HG03025 (cell line): ENCODE results near the gene MTFP1.
"Not testable (repeated sequence)": the region's sequence is repeated elsewhere in the genome, so short reads cannot be mapped to it uniquely, and the experiment has no call there.

ENCODE experiments used
- ATAC-seq: cut with Tn5 transposase; IDR thresholded peaks from one replicate; pipeline ENCODE4 v1.9.1; 2021; ENCODE audit warnings: mild to moderate bottlenecking, moderate library complexity; ENCODE audit not compliant: unreplicated experiment, low FRiP score

Gene MTFP1

DNA sequence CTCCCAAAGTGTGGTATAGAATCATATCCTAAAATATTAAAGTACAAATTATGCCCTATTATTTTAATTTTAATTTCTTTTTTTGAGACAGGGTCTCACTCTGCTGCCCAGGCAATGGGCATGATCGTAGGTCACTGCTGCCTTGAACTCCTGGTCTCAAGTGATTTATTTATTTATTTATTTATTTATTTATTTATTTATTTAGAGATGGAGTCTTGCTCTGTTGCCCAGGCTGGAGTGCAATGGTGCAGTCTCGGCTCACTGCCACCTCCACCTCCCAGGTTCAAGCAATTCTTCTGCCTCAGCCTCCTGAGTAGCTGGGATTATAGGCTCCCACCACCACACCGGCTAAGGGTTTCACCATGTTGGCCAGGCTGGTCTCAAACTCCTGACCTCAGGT is 24.5 kb upstream of the MTFP1 start:
- not testable (repeated sequence) for ATAC-seq

DNA sequence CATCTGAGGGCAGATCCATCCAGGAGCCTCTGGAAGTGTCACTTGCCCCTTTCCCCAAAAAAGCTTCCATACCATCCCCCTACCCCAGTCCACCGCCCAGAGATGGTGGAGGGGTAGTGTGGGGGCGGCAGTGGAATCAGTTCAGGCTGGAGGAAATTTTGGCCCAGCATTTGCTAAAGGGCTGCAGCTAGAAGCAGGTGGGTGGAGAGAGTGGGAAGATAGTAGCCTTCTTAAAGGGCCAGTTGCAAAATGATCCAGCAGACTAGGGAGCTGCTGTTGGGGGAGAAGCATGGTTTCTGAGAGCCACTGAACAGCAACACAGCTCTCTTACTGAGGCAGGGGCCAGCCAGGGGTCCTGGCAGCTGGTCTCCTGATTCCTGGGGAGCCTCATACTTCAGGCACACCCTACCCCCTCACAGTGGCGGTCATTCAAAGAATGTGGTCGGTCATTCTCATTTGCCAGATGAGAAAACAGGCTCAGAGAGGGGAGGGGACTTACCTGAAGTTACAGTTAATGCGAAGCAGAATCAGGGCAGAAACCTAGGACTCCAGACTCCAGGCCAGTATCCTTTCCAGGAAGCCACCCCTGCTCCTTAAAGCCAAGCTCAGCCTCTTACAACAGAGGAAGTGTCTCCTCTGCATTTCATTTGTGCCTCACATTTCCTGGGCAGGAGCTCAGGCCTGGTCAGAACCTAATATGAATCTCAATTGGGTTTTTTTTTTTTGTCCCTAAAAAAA is 23.4 kb upstream of the MTFP1 start:
- ATAC-seq, result no peak

DNA sequence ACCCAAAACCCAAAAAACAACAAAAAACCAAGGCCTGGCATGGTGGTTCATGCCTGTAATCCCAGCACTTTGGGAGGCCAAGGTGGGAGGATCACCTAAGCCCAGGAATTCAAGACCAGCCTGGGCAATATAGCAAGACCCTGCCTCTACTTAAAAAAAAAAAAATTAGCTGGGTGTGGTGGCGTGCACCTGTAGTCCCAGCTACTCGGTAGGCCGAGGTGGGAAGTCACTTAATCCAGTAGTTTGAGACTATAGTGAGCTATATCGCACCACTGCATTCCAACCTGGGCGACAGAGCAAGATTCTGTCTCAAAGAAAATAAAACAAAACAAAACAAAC is 22.8 kb upstream of the MTFP1 start:
- not testable (repeated sequence) for ATAC-seq

DNA sequence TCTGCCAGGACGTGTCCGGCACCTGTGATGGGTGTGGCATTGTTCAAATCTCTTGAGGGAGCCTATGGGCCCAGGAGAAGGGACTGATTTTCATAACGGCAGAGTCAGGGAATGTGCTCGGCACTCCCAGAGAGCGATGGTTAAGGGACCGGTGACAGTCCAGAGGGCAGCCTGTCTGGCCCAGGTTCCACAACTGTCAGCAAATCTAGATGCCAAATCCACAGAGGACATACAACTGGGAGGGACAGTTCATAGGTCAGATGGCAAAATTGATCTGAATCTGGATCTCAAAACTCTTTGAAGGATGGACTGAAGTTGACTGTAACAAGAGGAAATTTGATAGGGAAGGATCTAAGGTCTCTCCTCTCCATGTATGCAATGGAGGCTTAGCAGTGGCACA is 21.3 kb upstream of the MTFP1 start:
- ATAC-seq, result no peak

DNA sequence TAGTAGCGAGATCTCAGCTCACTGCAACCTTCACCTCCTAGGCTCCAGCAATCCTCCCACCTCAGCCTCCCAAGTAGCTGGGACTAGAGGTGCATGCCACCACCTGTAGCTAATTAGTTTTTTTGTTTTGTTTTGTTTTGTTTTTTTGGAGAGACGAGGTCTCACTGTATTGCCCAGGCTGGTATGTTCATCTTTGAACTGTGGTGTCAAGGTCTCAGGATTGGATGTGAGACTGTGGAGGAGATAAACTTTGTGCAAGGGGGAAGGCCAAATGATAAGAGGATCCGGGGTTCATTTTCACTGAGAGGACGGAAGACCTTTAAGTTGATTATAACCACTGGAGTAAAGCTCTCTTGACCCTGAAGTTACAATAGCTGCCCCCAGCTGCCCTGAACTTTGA is 19.8 kb upstream of the MTFP1 start:
- ATAC-seq, result no peak

DNA sequence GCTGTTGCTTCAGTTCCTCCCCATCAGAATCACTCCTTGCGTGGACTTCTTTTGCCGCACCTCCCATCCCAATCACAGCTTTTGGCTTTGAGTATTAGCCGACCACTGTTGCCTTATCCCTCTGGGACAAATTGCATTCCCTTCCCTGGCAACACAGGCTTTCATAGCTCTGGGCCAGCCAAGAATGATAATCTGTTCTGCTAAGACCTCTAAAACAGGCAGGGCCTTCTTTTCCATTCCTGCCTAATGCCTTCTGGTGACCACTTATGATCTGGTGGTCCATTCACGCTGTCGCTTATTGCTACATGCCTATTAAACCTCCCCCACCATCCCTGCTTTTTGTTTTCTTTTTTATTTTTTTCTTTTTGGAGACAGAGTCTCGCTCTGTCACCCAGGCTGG is 19.2 kb upstream of the MTFP1 start:
- ATAC-seq, result no peak

DNA sequence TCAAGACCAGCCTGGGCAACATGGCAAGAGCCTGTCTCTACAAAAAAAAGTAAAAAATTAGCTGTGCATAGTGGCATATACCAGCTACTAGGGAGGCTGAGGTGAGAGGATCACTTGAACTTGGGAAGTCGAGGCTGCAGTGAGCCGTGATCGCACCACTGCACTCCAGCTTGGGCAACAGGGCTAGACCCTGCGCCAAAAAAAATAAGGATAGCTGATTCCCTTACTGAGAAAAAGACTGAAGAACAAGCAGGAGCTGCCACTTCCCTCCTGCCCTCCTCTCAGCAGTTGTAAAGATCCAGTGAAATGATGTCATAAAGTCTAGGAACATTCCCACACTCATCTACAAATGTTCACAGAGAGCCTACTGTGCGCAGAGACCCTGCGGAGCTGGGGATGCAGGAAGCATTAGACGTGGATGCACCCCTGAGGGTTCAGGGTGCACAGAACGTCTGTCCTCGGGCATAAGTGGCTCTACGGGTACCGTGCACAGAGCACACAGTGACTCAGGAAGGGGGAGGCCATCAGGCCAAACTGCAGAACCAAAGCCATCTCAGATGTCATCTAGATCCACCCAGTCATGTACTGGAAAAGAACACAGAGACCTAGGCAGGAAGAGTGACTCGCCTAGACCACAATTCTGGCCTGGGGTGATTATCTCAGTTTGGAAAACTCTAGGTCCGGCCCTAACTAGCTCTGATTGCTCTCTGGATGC is 17.0 kb upstream of the MTFP1 start:
- ATAC-seq, result no peak

DNA sequence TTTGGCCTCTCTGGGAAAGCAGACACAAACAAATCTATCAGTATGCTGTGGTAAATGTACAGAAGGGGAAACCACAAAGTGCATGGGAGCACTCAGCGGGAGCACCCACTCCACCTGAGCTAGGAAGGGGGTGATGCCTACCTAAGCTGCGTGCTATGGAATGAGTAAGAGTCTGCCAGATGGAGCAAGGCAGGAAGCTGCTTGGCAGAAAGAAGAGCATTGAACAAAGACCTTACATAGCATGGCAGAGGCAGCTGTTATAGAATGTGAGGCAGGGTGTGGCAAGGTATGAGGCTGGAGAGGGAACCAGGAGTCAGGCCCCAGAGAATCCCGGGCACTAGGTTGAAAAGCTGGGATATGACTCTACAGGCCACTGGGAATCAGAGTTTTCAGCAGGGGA is 13.8 kb upstream of the MTFP1 start:
- ATAC-seq, result no peak

DNA sequence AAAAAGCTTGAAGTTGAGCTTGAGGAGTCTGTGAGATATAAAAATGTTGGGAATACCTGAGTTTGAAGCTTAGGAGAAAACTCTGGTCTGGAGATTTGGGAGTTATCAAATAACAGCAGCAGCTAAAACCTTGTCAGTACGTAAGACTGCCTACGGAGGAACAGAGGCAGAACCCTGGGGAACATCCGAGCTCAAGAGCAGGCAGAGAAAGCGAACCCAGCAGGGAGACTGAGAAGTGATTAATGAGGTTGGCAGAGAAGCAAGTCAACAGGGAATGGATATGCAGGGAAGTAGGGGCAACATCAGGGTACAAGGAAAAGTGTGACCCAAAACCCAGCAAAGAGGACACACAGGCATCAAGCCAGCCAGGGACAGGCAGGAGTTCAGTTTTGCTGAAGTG is 12.6 kb upstream of the MTFP1 start:
- no peak for ATAC-seq

DNA sequence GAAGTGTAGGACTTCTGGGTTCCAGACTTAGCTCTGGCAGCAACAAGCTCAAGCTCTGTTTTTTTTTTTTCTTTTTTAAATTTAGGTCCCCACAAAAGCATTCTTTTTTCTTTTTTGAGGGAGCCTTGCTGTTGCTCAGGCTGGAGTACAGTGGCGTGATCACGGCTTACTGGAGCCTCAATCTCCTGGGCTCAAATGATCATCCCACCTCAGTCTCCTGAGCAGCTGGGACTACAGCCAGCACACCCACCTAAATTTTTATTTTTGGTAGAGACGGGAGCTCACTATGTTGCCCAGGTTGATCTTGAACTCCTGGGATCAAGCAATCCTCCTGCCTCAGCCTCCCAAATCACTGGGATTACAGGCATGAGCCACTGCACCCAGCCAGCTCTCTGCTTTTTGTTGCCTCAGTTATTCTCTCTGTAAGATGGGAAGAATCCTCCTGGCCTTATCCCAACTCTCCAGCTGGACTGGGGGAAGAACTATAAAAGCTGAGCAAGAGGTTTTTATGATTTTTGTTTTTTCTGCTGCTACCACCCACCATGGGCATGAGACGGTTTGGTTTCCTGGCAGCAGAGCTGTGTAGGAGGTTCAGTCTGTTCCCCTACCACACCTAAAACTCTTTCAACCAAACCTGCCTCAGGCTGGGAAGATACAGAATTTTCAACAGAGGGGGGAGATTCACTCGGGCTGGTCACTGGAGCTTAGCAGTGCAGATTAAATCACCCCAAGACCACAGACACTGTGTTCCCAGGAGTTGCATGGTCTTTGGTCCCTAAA is 11.6 kb upstream of the MTFP1 start:
- ATAC-seq, result no peak

DNA sequence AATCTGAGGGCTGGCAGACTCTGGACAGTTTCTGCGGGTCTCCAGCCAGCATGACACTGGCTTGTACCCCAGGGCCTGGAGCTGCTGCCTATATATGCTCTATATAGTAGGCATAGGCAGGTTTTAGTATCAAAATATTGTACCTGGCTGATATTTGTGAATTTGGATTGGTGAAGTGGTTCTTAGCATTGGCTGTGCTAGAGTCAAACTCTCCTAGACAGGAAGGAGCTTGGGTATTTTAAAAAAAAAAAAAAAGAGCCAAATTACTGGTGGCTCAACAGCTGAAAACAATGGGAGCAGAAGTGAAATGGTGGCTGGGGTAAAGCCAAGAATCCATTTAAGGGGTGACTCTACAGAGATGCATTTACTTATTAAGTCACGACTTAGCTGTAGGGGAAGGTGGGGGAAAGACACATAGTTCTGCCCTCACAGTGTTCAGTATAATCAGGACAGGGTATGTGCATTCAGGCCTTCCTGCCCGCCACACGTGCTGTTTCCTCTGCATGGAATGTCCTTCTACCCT is 11.0 kb upstream of the MTFP1 start:
- ATAC-seq, result no peak

DNA sequence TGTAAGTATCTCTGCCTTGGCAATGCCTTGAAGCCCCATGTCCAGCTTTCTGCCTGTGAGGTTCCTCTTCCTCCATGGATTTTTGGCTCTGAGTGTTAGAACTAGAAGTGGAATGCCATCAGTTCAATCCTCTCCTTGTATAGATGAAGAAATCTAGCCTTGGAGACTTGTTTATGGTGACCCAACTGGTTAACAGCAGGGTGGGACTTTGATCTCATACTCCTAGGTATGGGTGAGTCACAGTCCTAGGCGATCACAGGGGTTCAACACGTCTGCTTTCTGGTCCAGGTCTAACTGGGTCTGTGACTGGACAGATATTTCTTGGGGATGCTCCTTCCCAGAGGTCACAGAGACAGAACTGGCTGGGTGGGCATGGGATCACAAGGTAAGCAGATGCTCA is 9.2 kb upstream of the MTFP1 start:
- ATAC-seq, result no peak

DNA sequence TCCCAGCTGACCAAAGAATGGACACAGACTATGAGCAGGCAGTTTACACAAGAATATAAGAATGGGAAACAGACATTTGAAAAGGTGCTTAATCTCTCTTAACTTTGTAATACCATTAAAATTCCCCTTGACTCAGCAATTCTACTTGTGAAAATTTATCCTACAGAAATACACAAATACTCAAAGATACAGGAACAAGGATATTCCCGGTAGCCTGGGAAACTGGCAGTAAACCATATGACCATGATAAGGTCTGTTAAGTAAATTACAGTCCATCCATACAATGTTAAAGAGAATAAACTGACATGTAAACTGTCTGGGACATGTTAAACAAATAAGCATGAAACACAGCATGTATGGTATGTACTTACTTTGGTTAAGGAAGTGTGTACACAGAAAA is 8.7 kb upstream of the MTFP1 start:
- ATAC-seq, result no peak

DNA sequence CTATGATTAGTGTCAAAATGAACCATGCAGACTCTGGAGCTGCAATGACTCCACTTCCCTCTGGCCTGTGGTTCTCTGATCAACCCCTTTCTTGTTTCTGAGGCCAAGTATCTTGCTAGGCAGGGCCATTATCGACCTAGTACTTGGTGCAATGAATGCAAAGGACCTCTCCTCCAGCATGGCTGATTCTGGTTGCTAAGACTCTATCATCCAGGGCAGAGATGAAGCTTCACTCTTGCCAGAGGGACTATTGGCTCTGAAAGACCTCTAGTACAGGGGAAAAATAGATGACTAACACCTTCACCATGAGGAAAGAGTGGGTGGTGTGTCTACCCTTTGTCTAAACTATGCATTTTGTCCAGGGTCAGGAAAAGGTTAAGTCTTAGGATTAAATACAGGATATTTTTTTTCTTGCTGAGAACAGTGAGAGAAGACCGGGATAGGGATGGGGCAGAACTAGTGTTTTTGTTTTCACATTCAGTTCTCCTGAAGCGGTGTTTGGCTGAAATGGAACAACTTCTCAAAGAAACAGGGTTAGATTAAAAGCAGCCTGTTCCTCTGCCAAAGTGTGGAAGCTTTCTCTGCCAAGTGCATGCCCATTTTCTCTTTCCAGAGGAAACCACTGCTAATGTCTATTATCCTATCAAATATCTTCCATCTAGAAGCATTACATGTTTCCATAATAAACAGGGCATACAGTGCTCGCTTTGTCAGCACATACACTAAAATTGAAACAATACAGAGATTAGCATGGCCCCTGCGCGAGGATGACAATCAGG is 5.0 kb upstream of the MTFP1 start:
- no peak for ATAC-seq

DNA sequence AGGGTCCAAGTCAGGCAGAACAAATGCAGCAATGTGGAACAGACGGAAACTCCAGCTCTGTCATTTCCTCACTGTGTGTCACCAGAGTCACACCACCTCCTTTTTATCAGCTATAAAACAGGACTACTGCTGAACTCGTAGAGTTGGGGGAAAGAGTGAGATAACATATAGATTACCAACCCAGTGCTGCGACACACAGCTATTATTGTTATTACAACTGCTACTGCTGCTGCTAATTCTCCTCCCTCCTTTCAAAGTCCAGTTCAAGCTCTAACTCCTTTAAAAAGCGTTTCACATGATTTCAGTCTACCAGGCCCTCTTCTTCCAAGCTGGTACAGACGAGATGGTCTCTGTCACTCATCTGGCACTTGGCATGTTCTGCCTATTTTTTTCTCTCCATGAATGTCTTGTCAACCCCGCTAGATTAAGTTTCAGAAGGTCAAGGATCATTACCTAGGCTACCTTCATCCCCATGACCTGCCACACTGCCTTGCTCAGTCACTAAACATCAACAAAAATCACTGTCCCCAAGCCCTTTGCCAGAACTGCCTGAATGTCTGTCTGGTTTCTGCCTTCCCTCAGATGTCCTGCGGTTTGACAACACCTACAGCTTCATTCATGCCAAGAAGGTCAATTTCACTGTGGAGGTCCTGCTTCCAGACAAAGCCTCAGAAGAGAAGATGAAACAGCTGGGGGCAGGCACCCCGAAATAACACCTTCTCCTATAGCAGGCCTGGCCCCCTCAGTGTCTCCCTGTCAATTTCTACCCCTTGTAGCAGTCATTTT is 3.7 kb upstream of the MTFP1 start:
- ATAC-seq, result no peak

DNA sequence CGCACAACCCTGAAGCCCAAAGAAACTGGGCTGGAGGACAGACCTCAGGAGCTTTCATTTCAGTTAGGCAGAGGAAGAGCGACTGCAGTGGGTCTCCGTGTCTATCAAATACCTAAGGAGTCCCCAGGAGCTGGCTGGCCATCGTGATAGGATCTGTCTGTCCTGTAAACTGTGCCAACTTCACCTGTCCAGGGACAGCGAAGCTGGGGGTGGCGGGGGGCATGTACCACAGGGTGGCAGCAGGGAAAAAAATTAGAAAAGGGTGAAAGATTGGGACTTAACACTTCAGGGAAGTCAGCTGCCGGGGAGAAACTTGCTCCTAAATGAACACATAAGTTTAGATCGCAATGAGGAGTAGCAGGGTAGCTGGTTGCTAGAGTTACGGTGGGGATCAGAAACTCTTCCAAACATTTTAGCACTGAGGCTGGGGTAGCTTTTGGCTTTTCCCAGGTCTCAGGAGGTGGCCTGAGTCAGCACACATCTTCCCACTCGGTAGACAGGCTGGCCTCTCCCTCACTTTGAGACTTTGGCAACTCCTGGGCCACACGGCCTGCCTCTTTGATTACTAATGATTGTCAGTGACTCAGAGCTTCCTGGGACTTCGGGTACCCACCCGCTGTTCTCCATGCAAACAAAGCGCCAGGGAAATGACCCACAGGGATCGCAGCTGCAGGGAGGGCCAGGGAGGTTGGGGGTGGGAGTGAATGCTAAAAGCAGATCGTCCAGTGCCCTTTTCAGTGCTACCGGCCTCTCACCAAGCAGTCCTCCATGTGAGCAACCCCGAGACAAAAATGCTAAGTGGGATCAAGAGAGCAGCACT is 2.9 kb upstream of the MTFP1 start:
- no peak for ATAC-seq

DNA sequence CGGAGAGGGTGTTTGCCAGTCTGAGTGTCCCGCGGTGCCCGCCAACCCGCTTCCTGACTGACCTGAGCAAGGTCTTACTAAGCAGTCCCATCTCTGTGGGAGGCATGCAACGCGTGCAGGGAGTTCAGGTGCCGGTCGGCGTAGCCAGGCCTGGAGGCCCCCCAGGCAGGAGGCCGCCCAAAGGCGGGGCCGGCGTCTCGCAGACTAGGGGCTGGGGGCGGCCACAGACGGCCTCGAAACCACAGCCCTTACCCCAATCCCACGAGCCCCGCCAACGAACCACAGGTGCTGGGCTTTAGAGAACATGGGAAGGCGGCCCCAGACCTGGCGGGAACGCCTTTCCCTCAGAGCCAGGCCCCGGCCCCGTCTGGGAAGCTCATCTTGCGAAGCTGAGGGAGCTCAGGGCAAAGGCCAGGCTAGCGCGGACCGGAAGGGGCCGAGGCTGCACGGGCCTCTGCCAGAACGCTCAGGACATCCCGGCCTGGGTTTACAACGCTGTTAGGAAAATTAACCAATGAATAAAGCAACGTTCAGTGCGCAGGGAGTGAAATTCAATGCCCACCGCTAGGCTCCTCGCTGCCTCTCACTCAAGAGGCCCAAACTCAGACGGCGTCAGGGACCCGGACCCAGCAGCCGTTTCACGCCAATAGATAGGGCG is 2.1 kb upstream of the MTFP1 start:
- ATAC-seq, result peak; percentile 25

DNA sequence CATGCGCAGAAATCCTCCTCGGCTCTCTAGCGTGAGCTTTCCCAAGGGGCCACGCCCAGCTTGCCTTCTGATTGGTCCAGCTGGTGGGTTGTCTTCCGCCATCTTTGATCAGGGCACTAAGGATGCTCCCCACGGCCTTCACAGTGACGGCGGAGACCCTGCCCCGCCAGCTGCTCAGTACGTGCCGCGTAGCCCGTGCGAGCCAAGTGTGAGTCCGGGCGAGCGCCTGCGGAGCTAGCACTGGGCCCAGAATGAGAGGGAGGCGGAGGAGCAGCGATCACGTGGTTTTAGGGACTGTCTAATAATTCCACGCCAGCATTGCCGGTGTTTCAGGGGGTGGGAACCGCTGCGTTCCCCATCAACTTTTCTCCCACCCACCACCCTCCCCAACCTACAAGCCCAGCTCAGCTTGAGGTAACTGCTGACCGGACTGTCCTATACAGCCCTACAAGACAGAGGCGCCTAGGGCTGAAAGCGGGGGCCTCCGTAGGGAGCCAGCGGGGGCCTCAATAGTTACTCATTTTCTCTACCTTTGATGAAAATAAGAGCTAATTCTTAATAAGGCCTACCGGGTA is 1.5 kb upstream of the MTFP1 start:
- ATAC-seq, result peak; percentile 70
